Renal cortical epithelial cell (primary cell): ENCODE data around the gene ACSBG1. TPM values are rescaled to one million over a fixed set of nuclear protein-coding genes. Genes with fewer than 3 reads are reported as not detected.

Experiments
- DNase-seq: peaks from one replicate; pipeline ENCODE4 v3.0.0-alpha.2; 2011; ENCODE audit warnings: low read depth
- total RNA-seq: library from RNA; depleted of rRNA; stranded (reverse); fragments of >200 nt; gene quantifications from 2 replicates; pipeline ENCODE4 v1.2.3, GENCODE V29; 2014

Gene ACSBG1
- 0.20 TPM in 1 of 2 replicates, not detected in the other for total RNA-seq

- no peak for DNase-seq
These were observed at the start of gene ACSBG1 for GRCh38 chr15:78234515-78235040. Gene ACSBG1 (minus strand): TSS chr15:78234565. CDS start chr15:78234501, 64 bp downstream.

GRCh38 chr15:78282324-78282723 lies 48.0 kb upstream of the ACSBG1 start:
- DNase-seq, result no peak

- no peak for DNase-seq
These were observed 46.1 kb upstream of the ACSBG1 start for GRCh38 chr15:78280319-78281072.

- DNase-seq, result peak; percentile 50
These were observed 41.9 kb upstream of the ACSBG1 start for GRCh38 chr15:78276064-78276943.

- DNase-seq, result no peak
These were observed 40.6 kb upstream of the ACSBG1 start for GRCh38 chr15:78274994-78275393.

GRCh38 chr15:78272776-78273175 lies 38.4 kb upstream of the ACSBG1 start:
- peak; percentile 22 for DNase-seq

- DNase-seq, result no peak
These were observed 38.0 kb upstream of the ACSBG1 start for GRCh38 chr15:78272316-78272715.

- no peak for DNase-seq
These were observed 32.4 kb upstream of the ACSBG1 start for GRCh38 chr15:78266806-78267205.

- no peak for DNase-seq
These were observed 31.9 kb upstream of the ACSBG1 start for GRCh38 chr15:78266229-78266628.

GRCh38 chr15:78265752-78266224 lies 31.4 kb upstream of the ACSBG1 start:
- DNase-seq, result peak; percentile 82

- DNase-seq, result no peak
These were observed 30.7 kb upstream of the ACSBG1 start for GRCh38 chr15:78265137-78265460.

GRCh38 chr15:78264304-78265136 lies 30.2 kb upstream of the ACSBG1 start, which contains the start of gene DNAJA4:
Gene DNAJA4 (plus strand): TSS chr15:78264562. CDS start chr15:78264764, 202 bp downstream.
- no peak for DNase-seq

- DNase-seq, result no peak
These were observed 29.5 kb upstream of the ACSBG1 start for GRCh38 chr15:78263907-78264303.

GRCh38 chr15:78263351-78263781 lies 29.0 kb upstream of the ACSBG1 start:
- no peak for DNase-seq

- DNase-seq, result no peak
These were observed 26.7 kb upstream of the ACSBG1 start for GRCh38 chr15:78261062-78261461.

- DNase-seq, result no peak
These were observed 26.1 kb upstream of the ACSBG1 start for GRCh38 chr15:78260489-78260888.

- DNase-seq, result peak; percentile 42
These were observed 24.9 kb upstream of the ACSBG1 start for GRCh38 chr15:78259232-78259631.

GRCh38 chr15:78257681-78258080 lies 23.3 kb upstream of the ACSBG1 start:
- no peak for DNase-seq

- DNase-seq, result no peak
These were observed 21.7 kb upstream of the ACSBG1 start for GRCh38 chr15:78256044-78256437.

- DNase-seq, result no peak
These were observed 21.2 kb upstream of the ACSBG1 start for GRCh38 chr15:78255421-78256043.

GRCh38 chr15:78251136-78251535 lies 16.8 kb upstream of the ACSBG1 start:
- DNase-seq, result no peak
